ENCODE measurements around the gene HSPA4L.
A peak's percentile ranks its signal among the peaks of the same experiment; 100 is the strongest.

HSPA4L gene

DNA sequence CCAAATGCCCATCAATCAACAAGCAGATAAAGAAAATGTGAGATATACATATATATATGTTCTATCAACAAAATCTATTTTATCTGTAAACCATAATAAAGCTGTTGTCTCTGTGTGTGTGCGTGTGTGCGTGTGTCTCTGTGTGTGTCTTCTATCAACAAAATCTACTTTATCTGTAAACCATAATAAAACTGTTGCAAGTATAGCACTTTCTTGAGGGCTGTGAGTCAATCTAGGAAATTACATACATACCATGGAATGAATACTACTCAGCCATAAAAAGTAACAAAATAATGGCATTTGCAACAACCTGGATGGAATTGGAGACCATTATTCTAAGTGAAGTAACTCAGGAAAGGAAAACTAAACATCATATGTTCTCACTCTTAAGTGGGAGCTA lies 86.1 kb downstream of the HSPA4L start:
- DNase-seq (ENCODE audit: low read depth in 3 of 3) = no peak

GRCh38 chr4:127870281-127870680 lies 88.2 kb downstream of the HSPA4L start:
- DNase-seq (ENCODE audit: low read depth in 3 of 3) = no peak

- DNase-seq (ENCODE audit: low read depth in 3 of 3) = no peak
Observed at GRCh38 chr4:127870688-127871087, 88.6 kb downstream of the HSPA4L start.

- no peak for DNase-seq (ENCODE audit: low read depth in 3 of 3)
Observed at GRCh38 chr4:127875791-127876190, 93.7 kb downstream of the HSPA4L start.

- DNase-seq (ENCODE audit: low read depth in 3 of 3) = peak; percentile 89 to 94 (median 92)
Observed at GRCh38 chr4:127880763-127881562, 98.8 kb downstream of the HSPA4L start, which contains the start of gene PLK4. TSS of gene PLK4 (plus strand) at chr4:127880893. CDS start at chr4:127881135, 242 bp downstream.

- no peak for DNase-seq (ENCODE audit: low read depth in 3 of 3)
Observed at GRCh38 chr4:127881563-127881864, 99.4 kb downstream of the HSPA4L start.

- no peak for DNase-seq (ENCODE audit: low read depth in 3 of 3)
Observed at GRCh38 chr4:127888559-127888958, 106.4 kb downstream of the HSPA4L start.

- DNase-seq (ENCODE audit: low read depth in 3 of 3) = no peak
Observed at GRCh38 chr4:127889903-127890302, 107.8 kb downstream of the HSPA4L start.
